Muscle layer of duodenum (tissue), 2 donors: ENCODE results near the gene XPOT.

Source experiments
- H3K27ac ChIP-seq: one replicate; pipeline ENCODE4 v1.7.0; 2013; ENCODE audit warnings: mild to moderate bottlenecking, low read length
- H3K27me3 ChIP-seq: one replicate; pipeline ENCODE4 v1.7.0; 2013; ENCODE audit warnings: low read depth, mild to moderate bottlenecking, control low read depth, low read length
- H3K36me3 ChIP-seq, 2 donors: one replicate each; pipeline ENCODE4 v1.7.0; 2013; ENCODE audit warnings: low read length in 2 of 2, control low read depth in 1 of 2, mild to moderate bottlenecking in 1 of 2; ENCODE audit not compliant: insufficient read depth in 2 of 2, control insufficient read depth in 1 of 2
- H3K4me1 ChIP-seq, 2 donors: one replicate each; pipeline ENCODE4 v1.7.0; 2013; ENCODE audit warnings: low read length in 2 of 2, mild to moderate bottlenecking in 2 of 2, control low read depth in 1 of 2, moderate library complexity in 1 of 2; ENCODE audit not compliant: insufficient read depth in 2 of 2, control insufficient read depth in 1 of 2
- H3K4me3 ChIP-seq, 2 donors: one replicate each; pipeline ENCODE4 v1.7.0; 2013; ENCODE audit warnings: low read length in 2 of 2, low read depth in 1 of 2, mild to moderate bottlenecking in 1 of 2
- H3K9me3 ChIP-seq, 2 donors: one replicate each; pipeline ENCODE4 v1.7.0; 2013; ENCODE audit warnings: low read length in 2 of 2, control low read depth in 1 of 2, mild to moderate bottlenecking in 1 of 2; ENCODE audit not compliant: control insufficient read depth in 1 of 2
- donor health status: healthy.

XPOT gene

GRCh38 chr12:64452559-64453329 lies 48.6 kb downstream of the XPOT start:
- Histone ChIP-seq H3K4me1 (peaks cover 0 to 15% of the 10 kb centered on the region in 2 donors), H3K27me3 (no peaks in the 10 kb centered on the region), H3K36me3 (peaks cover 9 to 21% of the 10 kb centered on the region in 2 donors), H3K27ac (peak overlapping the region; percentile 99), H3K9me3 (no peaks in the 10 kb centered on the region), H3K4me3 (peak overlapping the region; percentile 81 to 92)

GRCh38 chr12:64455506-64455905 lies 51.3 kb downstream of the XPOT start:
- Histone ChIP-seq H3K36me3 (peaks cover 5 to 17% of the 10 kb centered on the region in 2 donors), H3K27me3 (no peaks in the 10 kb centered on the region), H3K4me1 (peaks cover 9 to 22% of the 10 kb centered on the region in 2 donors), H3K27ac (no peak overlapping the region), H3K9me3 (no peaks in the 10 kb centered on the region), H3K4me3 (no peak overlapping the region)

GRCh38 chr12:64456119-64456518 lies 51.9 kb downstream of the XPOT start:
- H3K4me3 ChIP-seq: no peak overlapping the region
- no peak overlapping the region for H3K27ac ChIP-seq
- H3K36me3 ChIP-seq: peaks cover 5 to 17% of the 10 kb centered on the region in 2 donors
- H3K9me3 ChIP-seq: no peaks in the 10 kb centered on the region
- H3K4me1 ChIP-seq: peaks cover 9 to 15% of the 10 kb centered on the region in 2 donors
- H3K27me3 ChIP-seq: no peaks in the 10 kb centered on the region

- peaks cover 9 to 13% of the 10 kb centered on the region in 2 donors for H3K4me1 ChIP-seq
- H3K27ac ChIP-seq: peak overlapping the region; percentile 39
- no peaks in the 10 kb centered on the region for H3K9me3 ChIP-seq
- peaks cover 14% of the 10 kb centered on the region in 2 donors for H3K36me3 ChIP-seq
- H3K4me3 ChIP-seq: no peak overlapping the region
- no peaks in the 10 kb centered on the region for H3K27me3 ChIP-seq
Measured at GRCh38 chr12:64457032-64457431, 52.8 kb downstream of the XPOT start.

GRCh38 chr12:64457466-64457865 lies 53.3 kb downstream of the XPOT start:
- H3K4me3 ChIP-seq: no peak overlapping the region
- no peaks in the 10 kb centered on the region for H3K9me3 ChIP-seq
- H3K4me1 ChIP-seq: peaks cover 9 to 13% of the 10 kb centered on the region in 2 donors
- peak overlapping the region; percentile 39 for H3K27ac ChIP-seq
- H3K36me3 ChIP-seq: peaks cover 13 to 16% of the 10 kb centered on the region in 2 donors
- H3K27me3 ChIP-seq: no peaks in the 10 kb centered on the region

GRCh38 chr12:64457923-64458322 lies 53.7 kb downstream of the XPOT start:
- Histone ChIP-seq H3K4me1 (peaks cover 9 to 13% of the 10 kb centered on the region in 2 donors), H3K9me3 (no peaks in the 10 kb centered on the region), H3K27ac (no peak overlapping the region), H3K27me3 (no peaks in the 10 kb centered on the region), H3K36me3 (peaks cover 10 to 16% of the 10 kb centered on the region in 2 donors), H3K4me3 (no peak overlapping the region)

- Histone ChIP-seq H3K27ac (peak overlapping the region; percentile 82), H3K27me3 (no peaks in the 10 kb centered on the region), H3K4me1 (peaks cover 9 to 10% of the 10 kb centered on the region in 2 donors), H3K9me3 (no peaks in the 10 kb centered on the region), H3K36me3 (peaks cover 10 to 16% of the 10 kb centered on the region in 2 donors), H3K4me3 (peak overlapping the region; percentile 48 to 63)
Measured at GRCh38 chr12:64459394-64459891, 55.3 kb downstream of the XPOT start.

- no peak overlapping the region for H3K27ac ChIP-seq
- no peaks in the 10 kb centered on the region for H3K27me3 ChIP-seq
- H3K4me3 ChIP-seq: no peak overlapping the region
- peaks cover 9 to 10% of the 10 kb centered on the region in 2 donors for H3K4me1 ChIP-seq
- H3K9me3 ChIP-seq: no peaks in the 10 kb centered on the region
- peaks cover 13 to 25% of the 10 kb centered on the region in 2 donors for H3K36me3 ChIP-seq
Measured at GRCh38 chr12:64461634-64462414, 57.6 kb downstream of the XPOT start.

- Histone ChIP-seq H3K9me3 (no peaks in the 10 kb centered on the region), H3K4me1 (peaks cover 0 to 4% of the 10 kb centered on the region in 2 donors), H3K27ac (no peak overlapping the region), H3K36me3 (peaks cover 30 to 38% of the 10 kb centered on the region in 2 donors), H3K27me3 (no peaks in the 10 kb centered on the region), H3K4me3 (no peak overlapping the region)
Measured at GRCh38 chr12:64466178-64466577, 62.0 kb downstream of the XPOT start.

- Histone ChIP-seq H3K4me3 (no peak overlapping the region), H3K27ac (no peak overlapping the region), H3K4me1 (peaks cover 0 to 4% of the 10 kb centered on the region in 2 donors), H3K9me3 (no peaks in the 10 kb centered on the region), H3K27me3 (no peaks in the 10 kb centered on the region), H3K36me3 (peaks cover 38 to 43% of the 10 kb centered on the region in 2 donors)
Measured at GRCh38 chr12:64468966-64469365, 64.8 kb downstream of the XPOT start.

- Histone ChIP-seq H3K4me1 (peaks cover 0 to 4% of the 10 kb centered on the region in 2 donors), H3K27me3 (no peaks in the 10 kb centered on the region), H3K4me3 (no peak overlapping the region), H3K27ac (no peak overlapping the region), H3K36me3 (peaks cover 41 to 47% of the 10 kb centered on the region in 2 donors), H3K9me3 (no peaks in the 10 kb centered on the region)
Measured at GRCh38 chr12:64469455-64470142, 65.4 kb downstream of the XPOT start.
